ENCODE measurements around the gene KRTAP20-2.

Gene KRTAP20-2

GRCh38 chr21:30676737-30677136 lies 41.7 kb downstream of the KRTAP20-2 start:
- no peak for DNase-seq

- no peak for DNase-seq
Observed at GRCh38 chr21:30680586-30680985, 45.6 kb downstream of the KRTAP20-2 start.

GRCh38 chr21:30684506-30684905 lies 49.5 kb downstream of the KRTAP20-2 start:
- DNase-seq: no peak
